ENCODE measurements around the gene TMEM44.

DNA sequence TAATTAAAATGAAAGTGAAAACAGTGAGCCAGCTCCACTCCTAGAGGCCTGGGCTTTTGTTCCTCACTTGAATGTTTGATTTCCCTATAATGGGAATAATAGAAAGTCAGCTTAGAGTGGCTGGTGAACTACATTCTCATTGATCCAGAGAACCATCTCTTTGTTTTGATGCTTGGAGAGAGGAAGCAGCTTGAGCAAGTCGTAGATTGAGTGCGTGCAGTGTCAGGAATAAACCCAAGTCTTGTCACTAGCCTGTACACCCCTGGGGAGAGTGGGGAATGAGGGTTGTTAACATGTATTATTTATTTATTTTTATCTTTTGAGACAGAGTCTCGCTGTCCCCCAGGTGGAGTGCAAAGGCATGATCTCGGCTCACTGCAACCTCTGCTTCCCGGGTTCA lies 39.7 kb upstream of the TMEM44 start:
- TF ChIP-seq, protein P1, sequence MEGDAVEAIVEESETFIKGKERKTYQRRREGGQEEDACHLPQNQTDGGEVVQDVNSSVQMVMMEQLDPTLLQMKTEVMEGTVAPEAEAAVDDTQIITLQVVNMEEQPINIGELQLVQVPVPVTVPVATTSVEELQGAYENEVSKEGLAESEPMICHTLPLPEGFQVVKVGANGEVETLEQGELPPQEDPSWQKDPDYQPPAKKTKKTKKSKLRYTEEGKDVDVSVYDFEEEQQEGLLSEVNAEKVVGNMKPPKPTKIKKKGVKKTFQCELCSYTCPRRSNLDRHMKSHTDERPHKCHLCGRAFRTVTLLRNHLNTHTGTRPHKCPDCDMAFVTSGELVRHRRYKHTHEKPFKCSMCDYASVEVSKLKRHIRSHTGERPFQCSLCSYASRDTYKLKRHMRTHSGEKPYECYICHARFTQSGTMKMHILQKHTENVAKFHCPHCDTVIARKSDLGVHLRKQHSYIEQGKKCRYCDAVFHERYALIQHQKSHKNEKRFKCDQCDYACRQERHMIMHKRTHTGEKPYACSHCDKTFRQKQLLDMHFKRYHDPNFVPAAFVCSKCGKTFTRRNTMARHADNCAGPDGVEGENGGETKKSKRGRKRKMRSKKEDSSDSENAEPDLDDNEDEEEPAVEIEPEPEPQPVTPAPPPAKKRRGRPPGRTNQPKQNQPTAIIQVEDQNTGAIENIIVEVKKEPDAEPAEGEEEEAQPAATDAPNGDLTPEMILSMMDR (IDR thresholded peaks at IDR 0.05) = no peak
- TF ChIP-seq POLR2AphosphoS5 (IDR thresholded peaks at IDR 0.05; ENCODE audit: low read depth, low read length) (no peak), SIN3A (IDR thresholded peaks at IDR 0.05; ENCODE audit: borderline replicate concordance, insufficient read depth, low read depth, low read length) (no peak)
- TF ChIP-seq, protein P2, sequence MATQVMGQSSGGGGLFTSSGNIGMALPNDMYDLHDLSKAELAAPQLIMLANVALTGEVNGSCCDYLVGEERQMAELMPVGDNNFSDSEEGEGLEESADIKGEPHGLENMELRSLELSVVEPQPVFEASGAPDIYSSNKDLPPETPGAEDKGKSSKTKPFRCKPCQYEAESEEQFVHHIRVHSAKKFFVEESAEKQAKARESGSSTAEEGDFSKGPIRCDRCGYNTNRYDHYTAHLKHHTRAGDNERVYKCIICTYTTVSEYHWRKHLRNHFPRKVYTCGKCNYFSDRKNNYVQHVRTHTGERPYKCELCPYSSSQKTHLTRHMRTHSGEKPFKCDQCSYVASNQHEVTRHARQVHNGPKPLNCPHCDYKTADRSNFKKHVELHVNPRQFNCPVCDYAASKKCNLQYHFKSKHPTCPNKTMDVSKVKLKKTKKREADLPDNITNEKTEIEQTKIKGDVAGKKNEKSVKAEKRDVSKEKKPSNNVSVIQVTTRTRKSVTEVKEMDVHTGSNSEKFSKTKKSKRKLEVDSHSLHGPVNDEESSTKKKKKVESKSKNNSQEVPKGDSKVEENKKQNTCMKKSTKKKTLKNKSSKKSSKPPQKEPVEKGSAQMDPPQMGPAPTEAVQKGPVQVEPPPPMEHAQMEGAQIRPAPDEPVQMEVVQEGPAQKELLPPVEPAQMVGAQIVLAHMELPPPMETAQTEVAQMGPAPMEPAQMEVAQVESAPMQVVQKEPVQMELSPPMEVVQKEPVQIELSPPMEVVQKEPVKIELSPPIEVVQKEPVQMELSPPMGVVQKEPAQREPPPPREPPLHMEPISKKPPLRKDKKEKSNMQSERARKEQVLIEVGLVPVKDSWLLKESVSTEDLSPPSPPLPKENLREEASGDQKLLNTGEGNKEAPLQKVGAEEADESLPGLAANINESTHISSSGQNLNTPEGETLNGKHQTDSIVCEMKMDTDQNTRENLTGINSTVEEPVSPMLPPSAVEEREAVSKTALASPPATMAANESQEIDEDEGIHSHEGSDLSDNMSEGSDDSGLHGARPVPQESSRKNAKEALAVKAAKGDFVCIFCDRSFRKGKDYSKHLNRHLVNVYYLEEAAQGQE (IDR thresholded peaks at IDR 0.05; ENCODE audit: insufficient read depth in 1 of 2, low read depth in 2 of 2, low read length in 1 of 2) = no peak
